ENCODE measurements around the gene MYO9A.

DNA sequence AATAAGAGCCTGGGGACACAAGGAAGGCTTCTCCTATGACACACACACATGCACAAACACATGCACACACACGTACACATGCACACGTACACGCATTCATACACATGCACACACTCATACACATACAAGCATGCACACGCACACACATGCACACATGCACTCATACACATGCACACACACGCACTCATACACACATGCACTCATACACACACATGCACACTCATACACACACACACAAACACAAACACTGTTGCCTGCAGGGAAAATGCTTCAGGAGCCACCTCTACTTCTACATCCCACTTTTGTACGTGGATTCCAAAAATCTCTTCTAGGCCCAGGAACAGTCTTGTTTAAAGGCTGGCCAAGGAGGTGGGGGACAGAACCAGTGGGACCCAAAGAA, 328.3 kb downstream of the MYO9A start:
- TF ChIP-seq EZH2 (IDR thresholded peaks at IDR 0.05) (no peak), RAD21 (IDR thresholded peaks at IDR 0.05; ENCODE audit: low read depth) (no peak), ZFX (IDR thresholded peaks at IDR 0.05) (no peak), SRF (IDR thresholded peaks at IDR 0.05; ENCODE audit: low read depth) (no peak), POLR2AphosphoS5 (IDR thresholded peaks at IDR 0.05; ENCODE audit: low read depth, low read length) (no peak), POLR2A (IDR thresholded peaks at IDR 0.05; ENCODE audit: borderline replicate concordance, extremely low read depth, insufficient read depth, insufficient read length) (no peak), EZH2phosphoT487 (IDR thresholded peaks at IDR 0.05; ENCODE audit: borderline replicate concordance) (no peak)
- TF ChIP-seq, protein P1, sequence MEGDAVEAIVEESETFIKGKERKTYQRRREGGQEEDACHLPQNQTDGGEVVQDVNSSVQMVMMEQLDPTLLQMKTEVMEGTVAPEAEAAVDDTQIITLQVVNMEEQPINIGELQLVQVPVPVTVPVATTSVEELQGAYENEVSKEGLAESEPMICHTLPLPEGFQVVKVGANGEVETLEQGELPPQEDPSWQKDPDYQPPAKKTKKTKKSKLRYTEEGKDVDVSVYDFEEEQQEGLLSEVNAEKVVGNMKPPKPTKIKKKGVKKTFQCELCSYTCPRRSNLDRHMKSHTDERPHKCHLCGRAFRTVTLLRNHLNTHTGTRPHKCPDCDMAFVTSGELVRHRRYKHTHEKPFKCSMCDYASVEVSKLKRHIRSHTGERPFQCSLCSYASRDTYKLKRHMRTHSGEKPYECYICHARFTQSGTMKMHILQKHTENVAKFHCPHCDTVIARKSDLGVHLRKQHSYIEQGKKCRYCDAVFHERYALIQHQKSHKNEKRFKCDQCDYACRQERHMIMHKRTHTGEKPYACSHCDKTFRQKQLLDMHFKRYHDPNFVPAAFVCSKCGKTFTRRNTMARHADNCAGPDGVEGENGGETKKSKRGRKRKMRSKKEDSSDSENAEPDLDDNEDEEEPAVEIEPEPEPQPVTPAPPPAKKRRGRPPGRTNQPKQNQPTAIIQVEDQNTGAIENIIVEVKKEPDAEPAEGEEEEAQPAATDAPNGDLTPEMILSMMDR (IDR thresholded peaks at IDR 0.05 in 2 of 3, conservative IDR thresholded peaks at IDR 0.05 in 1 of 3; ENCODE audit: borderline replicate concordance in 1 of 3, insufficient read depth in 1 of 3, low read depth in 2 of 3, low read length in 2 of 3), result no peak
- TF ChIP-seq, protein P2, sequence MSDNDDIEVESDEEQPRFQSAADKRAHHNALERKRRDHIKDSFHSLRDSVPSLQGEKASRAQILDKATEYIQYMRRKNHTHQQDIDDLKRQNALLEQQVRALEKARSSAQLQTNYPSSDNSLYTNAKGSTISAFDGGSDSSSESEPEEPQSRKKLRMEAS (IDR thresholded peaks at IDR 0.05), result no peak
